GM19372 (cell line): ENCODE results near the gene SCG5.

Experiments used
- ATAC-seq: cut with Tn5 transposase; IDR thresholded peaks from one replicate; pipeline ENCODE4 v1.9.1; 2021; ENCODE audit warnings: mild to moderate bottlenecking, low read depth, moderate library complexity; ENCODE audit not compliant: unreplicated experiment

SCG5 gene

DNA sequence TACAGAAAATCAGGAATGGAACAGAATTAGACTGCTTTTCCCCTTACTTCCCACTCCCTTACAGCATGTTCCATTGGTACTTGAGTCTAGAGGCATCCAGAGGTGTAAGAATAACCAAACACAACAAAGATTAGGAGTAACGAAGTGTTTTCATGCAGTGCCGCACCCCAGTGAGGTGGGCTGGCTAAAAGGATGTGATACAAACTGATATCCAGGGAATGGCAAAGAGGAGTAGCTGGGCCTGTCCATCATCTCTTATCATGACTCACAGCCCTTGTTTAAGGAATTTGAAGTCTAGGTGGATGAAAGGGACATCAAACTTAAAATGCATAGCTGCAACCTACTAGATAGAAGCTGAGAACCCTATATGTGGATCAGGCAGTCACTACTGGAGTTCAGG, 16.4 kb downstream of the SCG5 start:
- no peak for ATAC-seq

DNA sequence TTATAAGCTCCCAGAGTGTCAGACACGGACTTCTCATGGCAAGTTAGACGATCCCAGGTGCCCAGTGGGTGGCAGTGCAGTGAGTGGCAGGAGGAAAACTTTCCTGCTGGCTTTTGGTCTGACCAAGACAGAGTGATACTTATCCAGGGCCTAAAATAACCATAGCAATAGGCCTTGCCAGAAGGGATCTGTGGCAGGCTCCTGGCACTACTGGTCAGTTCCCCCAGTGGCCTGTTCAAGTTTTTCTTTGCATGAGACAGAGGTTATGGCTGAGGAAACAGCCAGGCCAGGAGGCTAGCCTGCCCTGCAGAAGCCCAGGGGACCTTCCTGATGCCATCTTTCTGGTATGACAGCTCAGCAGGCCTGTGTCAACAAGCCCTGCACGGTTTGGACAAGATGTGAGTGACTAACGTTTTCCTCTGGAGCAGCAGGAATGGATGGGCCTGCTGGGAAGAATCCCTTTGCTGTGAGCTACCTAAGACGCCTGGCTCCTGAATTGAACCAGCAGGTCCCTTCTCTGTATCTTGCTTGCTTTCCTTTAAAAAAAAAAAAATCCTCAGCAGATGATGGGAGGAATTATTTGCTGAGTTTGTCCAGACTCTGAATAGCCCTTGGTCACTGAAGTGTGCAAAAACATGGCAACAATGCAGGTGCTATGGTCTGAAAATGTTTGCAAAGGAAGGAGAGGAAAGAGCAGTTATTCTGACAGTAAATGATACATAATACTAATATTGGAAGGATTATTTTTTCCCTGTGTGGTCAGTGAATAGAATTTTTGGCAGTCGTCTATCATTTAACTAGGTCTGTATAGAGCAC, 18.0 kb downstream of the SCG5 start:
- no peak for ATAC-seq

DNA sequence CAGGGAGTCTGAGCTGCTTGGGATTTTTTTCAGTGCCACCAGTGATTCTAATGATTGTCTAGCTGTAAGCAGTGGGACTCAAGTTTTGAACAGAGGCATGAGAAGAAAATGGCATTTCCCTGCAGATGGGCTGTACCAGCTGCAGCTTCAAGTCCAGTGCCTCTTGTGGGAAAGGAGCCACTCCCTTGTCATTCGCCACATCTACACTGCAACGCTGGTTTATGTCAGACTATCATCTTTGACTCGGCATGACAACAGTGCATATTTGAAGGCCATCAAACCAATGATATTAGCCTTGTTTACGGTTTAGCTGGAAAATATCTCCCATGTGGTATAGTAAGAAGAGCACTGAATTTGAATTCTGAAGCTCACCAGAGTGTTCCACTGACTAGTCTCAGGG, 22.2 kb downstream of the SCG5 start:
- ATAC-seq, result no peak

DNA sequence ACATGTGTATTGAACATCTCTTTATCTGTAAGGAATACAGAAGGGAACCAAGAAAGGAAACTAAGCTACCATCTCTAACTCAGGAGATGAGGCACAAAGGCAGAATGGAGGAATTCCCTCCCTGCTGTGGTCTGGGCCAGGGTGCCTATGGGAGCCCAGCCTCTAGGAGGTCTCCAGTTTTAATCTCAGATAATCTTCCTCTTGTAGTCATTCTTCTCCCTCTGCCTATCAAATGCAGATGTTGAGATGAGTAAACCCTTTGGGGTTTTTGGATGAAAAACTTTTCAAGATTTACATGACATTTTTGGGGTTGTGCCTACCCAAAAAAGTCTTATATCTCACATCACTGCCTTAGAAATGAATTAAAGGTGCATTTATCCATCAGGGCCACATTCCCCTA, 23.3 kb downstream of the SCG5 start:
- no peak for ATAC-seq

DNA sequence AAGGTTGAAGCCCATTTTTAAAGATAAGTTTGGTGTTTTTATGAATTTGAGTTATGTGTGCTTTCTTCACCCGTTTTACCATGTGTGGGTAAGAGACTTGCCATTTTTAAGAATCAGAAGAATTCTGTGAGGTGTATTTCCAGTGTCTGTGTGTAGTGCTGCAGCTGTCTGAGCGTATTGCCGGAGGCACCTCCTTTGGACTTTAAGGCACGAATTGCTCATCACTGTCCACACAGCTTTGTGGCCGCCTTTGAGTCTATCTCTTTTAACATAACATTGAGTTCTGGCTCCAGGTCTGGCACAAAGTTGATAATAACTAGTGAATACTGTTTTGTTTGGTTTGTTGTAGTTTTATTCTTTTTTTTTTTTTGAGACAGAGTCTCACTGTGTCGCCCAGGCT, 25.8 kb downstream of the SCG5 start:
- no peak for ATAC-seq

DNA sequence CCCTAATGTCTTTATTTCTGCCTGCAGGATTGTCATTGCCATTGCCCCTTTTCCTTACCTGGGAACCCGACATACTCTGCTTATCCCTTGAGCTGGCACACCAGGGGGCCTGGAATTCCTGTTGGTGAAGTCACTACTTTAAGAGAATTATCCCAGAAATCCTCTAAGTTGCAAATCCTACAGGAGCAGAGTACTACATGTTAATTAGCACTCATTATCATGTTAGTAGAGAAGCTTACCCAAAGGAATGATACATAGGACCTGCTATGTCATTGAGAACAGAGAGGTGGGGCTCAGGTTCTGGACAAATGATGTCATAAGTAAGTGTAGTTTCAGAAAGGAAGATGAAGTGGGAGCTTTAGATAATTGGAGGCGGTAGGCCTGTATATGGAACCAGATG, 27.4 kb downstream of the SCG5 start:
- no peak for ATAC-seq

DNA sequence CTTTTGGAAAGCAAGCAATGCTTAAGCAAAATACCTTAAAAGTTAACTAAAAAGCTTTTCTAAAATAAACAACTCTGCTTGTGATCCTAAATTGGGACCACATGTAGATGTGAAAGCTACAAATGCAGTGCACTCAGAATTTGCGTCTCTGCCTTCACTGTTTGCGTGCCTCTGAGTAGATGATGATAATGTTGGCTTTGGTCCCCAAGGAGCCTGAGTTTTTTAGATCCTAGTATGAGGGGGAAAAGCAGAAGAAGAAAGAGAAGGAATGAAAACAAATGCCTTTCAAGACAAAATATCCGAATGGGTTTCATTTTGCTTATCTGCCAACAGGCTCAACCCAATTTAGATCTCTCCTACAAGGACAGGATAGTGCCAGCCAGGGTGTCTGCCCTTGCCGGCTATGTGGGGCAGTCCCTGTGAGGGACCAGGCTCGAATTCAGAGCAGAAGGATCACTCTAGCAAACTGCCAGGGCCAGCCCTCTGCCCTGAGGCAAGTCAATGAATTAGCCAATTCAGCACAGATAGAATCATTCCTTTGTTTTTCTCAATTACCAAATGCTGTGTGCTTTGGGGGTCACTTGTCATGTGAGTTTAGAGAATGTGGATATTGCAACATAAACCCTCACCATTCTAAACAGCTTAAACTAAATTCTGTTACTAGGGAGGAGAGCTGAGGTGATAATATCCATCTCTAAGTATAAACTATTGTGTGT, 28.5 kb downstream of the SCG5 start:
- no peak for ATAC-seq

DNA sequence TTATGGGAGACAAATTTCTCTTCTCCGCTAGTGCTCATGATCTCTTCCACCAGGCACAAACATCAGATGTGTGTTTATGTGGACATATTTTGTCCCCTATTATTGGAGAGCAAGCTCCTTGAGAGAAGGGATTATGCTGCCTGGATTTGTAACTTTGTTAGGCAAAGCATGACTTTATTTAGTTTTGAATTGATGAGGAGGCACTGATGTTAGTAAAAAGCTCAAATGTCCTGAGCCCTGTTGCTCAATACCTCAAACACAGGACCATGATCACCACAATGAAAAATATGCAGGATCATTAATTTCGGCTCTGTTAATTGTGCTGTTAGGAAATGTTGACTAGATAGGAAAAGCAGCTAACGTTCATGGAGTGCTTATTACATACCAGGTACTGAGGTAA, 29.1 kb downstream of the SCG5 start:
- no peak for ATAC-seq

DNA sequence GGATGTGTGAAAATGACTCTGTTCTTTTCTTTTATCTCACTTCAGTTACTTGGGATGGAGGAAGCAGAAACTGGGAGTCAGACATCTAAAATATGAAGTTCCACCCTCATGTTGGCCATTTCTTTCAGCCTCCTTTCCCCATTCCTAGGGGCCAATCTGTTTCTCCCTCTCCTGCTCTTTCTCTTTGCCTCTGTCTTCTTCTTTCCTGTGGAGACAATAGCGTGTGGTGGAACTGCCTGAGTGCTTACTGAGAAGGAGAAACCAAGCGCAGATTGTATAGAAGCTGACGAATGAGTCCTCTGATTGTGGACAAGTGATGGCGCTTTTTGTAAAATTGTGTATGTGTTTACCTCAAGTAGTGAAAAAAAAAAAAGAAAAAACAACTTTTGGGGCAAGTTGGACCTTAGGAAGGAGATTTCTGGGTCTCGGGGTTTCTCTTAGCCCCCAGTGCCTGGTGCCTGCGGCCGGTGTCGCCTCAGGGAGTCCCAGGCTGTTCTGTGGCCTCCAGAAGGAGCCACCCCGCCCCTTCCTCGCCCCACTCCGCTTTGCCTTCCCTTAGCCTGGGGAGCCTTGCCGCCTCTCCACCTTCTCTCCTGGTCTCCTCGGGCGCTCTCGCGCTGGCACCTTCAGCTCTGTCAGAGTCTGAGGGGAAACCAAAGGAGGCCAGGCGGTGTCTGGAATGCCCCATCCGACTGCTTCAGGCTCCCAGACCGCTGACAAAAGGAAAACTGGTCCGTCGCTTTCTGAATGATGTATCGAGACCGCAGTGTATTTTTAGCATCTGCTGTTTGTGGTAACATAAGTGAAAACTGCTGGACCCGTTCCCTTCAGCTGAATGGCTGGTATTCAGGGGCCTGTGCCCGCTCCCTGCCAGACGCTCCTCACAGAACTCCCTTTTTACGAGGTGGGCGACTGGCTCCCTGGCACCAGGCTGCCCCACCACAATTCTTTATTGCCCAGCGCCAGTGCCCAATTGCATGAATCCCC, 30.1 kb downstream of the SCG5 start:
- ATAC-seq, result no peak

DNA sequence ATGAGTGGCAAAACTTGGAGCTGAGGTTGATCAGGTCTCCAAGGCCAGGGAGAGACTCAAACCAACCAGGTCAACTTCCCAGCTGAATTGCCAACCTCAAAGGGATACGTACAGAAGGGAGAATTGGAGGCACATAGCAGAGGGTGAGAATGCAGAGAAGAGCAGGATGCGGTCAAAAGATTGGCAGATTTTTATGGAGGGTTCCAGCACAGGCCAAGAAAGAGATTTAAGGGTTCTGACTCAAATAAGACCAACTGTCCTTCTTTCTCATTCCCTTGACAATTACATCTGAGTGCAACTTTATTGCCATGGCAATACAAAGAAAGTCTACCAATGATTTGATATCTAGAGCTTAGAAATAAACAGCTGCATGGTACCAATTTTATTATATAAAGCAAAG, 33.2 kb downstream of the SCG5 start:
- ATAC-seq, result no peak

DNA sequence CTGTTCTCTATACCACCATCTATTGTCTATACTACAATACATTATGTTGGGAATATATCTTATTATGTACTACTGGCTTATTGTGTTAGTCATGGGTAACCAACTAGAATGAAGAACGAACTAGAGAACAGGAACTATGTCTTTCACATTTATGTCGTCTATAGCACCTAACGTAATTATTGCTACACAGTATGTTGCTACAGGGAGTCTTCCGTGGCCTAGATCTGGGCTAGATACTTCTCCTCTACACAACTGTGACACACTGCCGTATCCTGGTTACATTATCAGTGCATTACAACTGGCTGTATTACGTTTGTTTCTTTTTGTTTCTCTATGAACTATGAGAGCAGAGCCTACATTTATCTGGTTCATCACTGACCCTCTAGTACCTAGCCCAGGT, 34.0 kb downstream of the SCG5 start:
- ATAC-seq, result no peak

DNA sequence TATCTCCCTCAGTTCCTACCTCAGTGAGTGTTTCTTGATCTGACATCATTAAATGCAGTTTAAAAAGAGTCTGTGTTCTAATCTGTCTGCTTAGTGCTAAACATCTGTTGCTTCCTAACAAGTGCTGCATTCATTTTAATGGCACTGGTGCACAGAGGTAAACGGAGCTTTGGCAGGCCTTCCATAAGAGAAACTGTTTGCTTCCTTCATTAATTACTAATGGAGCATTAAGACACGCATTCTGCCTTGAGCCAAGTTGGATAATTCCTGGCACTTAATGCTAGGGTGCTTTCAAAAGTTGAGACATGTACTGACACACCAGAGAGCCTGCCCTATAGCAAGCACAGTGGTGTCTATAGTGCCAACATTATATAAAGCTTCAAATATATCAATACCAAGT, 34.7 kb downstream of the SCG5 start:
- ATAC-seq, result no peak

DNA sequence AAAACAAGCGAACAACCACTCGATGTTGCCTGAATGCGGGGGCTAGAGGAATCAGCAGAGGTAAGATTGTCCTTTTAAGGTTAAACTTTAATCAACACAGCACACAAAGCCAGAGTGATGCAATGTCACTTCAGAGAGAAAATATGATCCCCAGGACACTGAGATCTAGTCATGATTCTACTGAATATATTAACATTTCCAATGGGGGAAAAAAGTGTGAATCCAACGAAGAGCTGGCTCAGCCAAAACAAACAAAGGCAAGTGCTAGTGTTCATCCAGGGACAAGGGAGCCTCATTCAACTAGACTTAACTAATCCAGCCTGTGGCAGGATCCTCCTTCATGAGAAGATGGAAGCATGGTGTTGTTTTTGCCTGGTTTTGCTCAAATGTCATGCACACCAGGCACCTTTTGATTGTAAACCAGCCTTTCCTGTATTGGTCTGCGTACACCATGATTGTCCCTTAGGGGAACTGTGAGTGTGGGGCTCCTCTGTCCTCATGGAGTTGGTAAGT, 35.8 kb downstream of the SCG5 start:
- ATAC-seq, result no peak

DNA sequence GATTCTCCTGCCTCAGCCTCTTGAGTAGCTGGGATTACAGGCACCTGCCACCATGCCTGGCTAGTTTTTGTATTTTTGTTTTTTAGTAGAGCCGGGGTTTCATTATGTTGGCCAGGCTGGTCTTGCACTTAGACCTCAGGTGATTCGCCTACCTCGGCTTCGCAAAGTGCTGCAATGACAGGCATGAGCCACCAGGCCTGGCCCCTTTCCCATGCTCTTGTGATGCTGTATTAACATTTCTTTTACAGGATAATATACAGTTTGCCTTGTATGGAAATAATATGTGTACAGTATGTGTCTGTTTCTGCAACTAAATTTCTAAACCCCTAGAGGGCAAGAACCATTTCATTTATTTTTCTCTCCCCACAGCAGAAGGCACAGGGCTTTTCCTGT, 37.8 kb downstream of the SCG5 start:
- ATAC-seq, result no peak

DNA sequence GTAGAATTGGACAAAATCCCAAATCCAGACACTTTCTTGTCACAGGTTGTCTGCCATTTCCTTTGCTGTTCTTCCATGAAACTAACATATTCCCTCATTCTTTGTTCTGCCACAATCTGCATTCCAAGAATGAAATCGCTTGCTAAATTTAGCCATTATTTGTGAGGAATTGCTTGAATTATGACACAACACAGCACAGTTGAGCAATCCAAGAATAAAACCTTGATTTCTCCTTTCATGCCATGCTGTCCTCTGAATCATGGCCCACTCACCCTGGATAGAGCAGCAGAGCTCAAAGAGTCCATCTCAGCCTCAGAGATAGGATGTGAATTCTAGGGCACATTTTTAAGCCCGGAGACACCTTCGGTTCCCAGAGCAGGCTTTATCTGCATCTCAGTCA, 41.1 kb downstream of the SCG5 start:
- no peak for ATAC-seq

DNA sequence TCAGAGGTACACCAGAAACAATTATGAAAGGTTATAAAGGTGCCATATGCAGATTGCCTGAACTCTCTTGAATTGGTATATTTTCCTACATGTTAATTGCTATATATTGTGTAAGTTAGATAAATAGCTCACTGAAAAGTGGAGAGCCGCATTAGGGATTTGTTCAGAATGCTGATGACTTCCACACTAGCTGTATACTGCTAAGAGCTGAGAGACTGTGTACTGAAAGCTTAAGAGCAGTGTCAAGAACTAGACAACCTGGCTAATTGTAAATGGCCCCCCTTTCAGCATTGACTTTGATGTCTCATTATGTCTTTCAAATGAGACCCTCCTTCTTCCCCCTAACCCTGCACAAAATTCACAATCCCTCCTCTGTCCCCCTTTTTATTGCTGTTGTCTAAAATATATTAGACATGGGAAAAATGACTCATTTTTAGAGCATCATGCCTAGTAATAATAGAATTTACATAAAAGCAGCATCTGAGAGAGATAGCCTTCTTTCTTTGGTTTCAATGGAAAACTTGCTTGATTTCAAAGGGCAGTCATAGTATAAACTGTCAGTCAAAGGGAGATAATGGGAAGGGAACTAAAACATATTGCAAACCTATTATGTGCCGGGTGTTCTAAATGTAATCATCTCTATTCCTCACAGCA, 41.6 kb downstream of the SCG5 start:
- no peak for ATAC-seq

DNA sequence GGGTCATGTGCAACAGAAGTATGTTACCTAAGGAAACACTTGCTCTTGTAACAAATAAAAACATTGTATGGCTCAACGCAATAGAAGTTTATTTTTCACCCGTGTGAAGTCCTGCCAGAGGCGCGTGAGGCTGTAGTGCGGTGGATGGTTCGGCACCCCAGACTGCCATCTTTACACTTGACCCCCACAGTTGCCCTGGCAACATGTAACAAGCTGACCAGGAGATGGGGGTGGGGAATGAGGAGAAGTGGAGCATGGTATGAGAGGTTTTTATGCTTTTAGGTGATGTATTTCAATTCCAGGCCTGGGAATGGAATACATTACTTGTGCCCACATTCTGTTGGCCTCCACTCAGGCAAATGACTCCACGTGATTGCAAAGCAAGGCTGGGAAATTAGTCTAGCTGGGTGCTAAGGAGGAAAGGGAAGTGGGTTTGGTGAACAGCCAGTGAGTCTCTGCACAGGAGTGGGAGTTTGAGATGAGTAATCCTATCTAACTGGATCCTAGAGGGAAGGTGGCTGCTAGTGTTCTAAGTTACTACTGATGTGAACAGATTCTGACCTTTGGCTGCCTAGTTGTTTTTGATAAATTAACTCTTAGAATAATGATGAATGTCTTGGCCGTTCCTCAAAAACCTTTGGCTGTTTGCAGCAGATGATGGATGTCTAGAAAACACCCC, 42.5 kb downstream of the SCG5 start:
- ATAC-seq, result no peak

DNA sequence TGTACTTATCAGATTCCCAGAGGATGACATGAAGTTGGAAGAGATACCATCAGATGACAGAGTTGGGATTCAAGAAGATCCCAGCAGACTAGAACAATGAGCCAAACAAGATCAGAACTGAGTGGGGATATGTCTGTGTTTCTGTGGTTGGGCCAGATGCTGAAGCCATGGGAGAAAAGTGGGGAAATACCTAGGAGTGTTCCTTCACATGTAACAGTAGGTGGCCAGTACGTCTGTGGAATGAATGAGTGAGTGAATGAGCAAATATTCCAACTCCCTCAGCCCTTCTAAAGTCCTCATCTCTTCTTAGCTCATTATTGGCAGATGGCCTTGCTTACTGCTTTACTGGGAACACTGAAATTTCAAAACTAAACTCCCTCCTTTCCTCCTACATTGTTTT, 44.1 kb downstream of the SCG5 start:
- ATAC-seq, result no peak

DNA sequence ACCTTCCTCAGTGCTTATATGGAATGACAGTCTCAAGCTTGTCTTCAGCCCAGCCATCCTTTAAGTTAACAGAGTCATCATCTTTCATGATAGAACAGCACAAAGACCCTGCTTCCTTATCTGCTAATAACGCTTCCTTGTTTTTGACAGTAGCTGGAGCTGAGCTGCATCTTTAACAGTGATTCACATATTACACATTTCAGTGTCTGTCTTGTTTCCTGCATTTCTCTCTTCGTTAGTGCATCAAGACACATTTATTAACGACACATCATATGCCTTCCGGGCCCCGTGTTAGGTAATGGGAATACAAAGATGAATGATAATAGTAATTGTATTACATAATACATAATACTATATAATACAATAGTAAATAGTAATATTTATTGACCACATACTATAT, 46.0 kb downstream of the SCG5 start:
- no peak for ATAC-seq

DNA sequence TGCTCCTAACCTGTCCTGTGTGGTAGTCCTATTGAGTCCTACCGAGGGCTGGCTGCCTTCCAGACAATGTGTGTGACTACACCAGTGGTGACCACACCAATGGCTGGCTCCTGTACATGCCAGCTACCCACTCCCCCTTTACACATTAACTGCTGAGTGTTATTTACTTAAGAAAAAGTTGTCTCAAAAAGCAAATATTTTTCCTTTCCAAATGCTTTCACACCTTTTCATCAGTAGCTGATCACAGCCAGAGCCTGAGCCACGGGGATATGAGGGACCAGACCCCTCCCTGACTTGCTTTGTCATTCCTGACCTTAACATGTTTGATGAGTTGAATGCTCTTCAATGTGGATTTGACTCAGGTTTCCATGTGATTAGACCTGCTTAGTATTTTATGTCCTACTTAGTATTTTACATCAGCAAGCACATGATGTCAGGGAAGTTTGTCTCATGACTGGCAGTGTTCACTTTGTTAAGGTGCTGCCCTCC, 46.7 kb downstream of the SCG5 start:
- ATAC-seq, result no peak
